Skin epidermis (tissue), 12 donors: Measurements from ENCODE around the gene LRP1B.

Source experiments
- H3K27ac ChIP-seq, 21 experiments: fragments of 200-600 bp; sonication (generic) in 11 of 21; one replicate each; pipeline ENCODE4 v1.5.0; 2020; ENCODE audit warnings: mild to moderate bottlenecking in 3 of 21, inconsistent platforms in 2 of 21, moderate library complexity in 2 of 21
- H3K4me3 ChIP-seq, 7 experiments: fragments of 200-600 bp; sonication (generic) in 2 of 7; one replicate each; pipeline ENCODE4 v1.5.0; 2020; ENCODE audit warnings: inconsistent platforms in 2 of 7, mild to moderate bottlenecking in 2 of 7, moderate library complexity in 1 of 7

Gene LRP1B

GRCh38 chr2:141557329-141558095 is 573.3 kb downstream of the LRP1B start:
- no peak overlapping the region for H3K27ac ChIP-seq

GRCh38 chr2:141555876-141556470 is 574.8 kb downstream of the LRP1B start:
- H3K4me3 ChIP-seq = no peak overlapping the region
- no peak overlapping the region for H3K27ac ChIP-seq

More at GRCh38 chr2:141557329-141558095, 573.3 kb downstream of the LRP1B start:
- no peak overlapping the region for H3K4me3 ChIP-seq

GRCh38 chr2:141554810-141555209 is 576.0 kb downstream of the LRP1B start:
- no peak overlapping the region for H3K27ac ChIP-seq
- H3K4me3 ChIP-seq = no peak overlapping the region

DNA sequence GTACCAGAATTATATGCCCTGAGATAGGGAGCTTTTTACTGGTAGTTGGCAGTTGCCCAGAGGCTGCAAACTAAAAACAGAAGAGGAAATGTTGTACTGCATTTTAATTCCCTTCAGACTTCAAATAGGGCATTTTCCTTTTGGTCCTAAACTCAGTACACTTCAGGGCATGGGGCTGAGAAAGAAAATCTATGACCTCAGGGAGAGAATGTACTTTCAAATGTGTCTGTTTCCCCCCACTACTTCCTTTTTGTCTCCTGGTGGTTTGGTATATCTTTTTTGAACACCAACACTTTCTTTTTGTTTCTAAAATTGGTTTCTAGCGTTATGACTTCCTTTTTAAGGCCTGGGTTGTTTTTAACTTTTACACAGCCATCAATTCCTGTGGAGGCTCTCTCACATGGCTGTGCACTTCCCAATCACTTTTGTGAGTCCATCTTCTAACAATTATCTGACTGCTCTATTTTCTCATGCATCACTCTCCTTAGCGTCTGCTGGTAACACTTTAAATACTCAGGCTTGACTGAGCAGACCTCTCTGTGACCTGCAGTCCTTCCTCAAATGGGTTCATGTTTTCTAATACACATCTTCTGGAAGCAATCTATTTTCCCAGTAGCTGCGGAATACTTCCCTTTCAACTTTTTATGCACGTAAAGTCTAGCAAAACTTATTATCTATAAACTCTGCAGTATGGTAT is 596.0 kb downstream of the LRP1B start:
- Histone ChIP-seq H3K4me3 (no peak overlapping the region), H3K27ac (no peak overlapping the region)

- H3K27ac ChIP-seq = no peak overlapping the region
- no peak overlapping the region for H3K4me3 ChIP-seq
These were observed 601.2 kb downstream of the LRP1B start for GRCh38 chr2:141529659-141530058.

- H3K27ac ChIP-seq = no peak overlapping the region
- H3K4me3 ChIP-seq = no peak overlapping the region
These were observed 601.8 kb downstream of the LRP1B start for GRCh38 chr2:141528990-141529389.

DNA sequence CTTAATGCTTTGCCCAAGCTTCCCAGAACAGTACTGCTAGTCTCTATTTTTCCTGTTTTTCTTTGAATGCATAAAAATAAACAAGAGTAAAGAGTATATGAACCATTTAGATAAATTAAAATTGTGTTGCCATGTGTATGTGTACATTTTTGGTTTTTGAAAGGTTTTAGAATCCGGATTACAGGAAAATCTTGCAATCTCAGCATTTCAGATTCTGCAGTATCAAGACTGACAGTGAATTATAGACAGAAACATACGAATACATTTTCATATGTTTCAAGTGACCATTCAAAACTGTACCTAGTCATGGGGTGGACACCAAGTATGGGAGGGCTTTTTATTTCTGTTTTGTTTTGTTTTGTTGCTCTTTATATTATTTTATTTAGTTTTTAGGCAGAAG is 604.1 kb downstream of the LRP1B start:
- H3K27ac ChIP-seq = no peak overlapping the region

DNA sequence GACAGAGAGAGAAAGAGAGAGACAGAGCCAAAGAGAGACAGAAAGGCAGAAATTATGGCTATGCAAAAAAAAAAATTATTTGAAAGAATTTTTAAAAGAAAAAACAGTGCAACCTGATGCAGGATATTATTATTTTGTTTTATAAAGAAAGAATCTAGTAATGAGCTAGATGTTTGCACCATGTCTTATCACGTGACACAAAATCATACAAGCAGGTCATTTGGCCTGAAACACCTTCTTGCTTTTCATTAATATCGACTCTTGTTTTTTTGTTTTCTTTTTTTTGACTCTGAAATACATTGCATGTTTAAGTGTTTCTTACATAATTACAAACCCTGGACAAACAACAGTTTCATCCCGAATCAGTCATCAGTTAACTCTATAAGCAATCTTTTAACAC is 606.0 kb downstream of the LRP1B start:
- Histone ChIP-seq H3K27ac (no peak overlapping the region), H3K4me3 (no peak overlapping the region)

More for the DNA sequence above, 604.1 kb downstream of the LRP1B start:
- H3K4me3 ChIP-seq = no peak overlapping the region

DNA sequence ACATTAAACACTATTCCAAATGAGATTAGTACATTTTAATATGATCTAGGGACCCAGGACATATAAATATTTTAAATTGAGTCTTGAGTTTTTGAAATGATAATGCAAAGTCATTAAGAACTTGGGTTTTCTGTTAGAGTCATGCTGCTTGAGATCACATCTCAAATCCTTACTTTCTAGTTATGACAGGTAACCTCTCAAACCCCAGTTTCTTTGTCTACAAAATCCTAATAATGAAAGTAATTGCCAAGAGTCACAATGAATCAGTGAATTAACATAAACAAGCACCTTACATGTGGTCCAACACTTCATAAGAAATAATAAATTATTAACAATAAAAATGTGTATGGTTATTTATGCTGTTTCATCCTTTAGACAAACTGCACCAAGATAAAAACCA is 607.6 kb downstream of the LRP1B start:
- H3K27ac ChIP-seq = no peak overlapping the region
- no peak overlapping the region for H3K4me3 ChIP-seq

- Histone ChIP-seq H3K4me3 (no peak overlapping the region), H3K27ac (no peak overlapping the region)
These were observed 608.1 kb downstream of the LRP1B start for GRCh38 chr2:141522702-141523101.

- H3K4me3 ChIP-seq = no peak overlapping the region
- no peak overlapping the region for H3K27ac ChIP-seq
These were observed 608.8 kb downstream of the LRP1B start for GRCh38 chr2:141522048-141522447.

- Histone ChIP-seq H3K4me3 (no peak overlapping the region), H3K27ac (no peak overlapping the region)
These were observed 610.9 kb downstream of the LRP1B start for GRCh38 chr2:141519906-141520305.

DNA sequence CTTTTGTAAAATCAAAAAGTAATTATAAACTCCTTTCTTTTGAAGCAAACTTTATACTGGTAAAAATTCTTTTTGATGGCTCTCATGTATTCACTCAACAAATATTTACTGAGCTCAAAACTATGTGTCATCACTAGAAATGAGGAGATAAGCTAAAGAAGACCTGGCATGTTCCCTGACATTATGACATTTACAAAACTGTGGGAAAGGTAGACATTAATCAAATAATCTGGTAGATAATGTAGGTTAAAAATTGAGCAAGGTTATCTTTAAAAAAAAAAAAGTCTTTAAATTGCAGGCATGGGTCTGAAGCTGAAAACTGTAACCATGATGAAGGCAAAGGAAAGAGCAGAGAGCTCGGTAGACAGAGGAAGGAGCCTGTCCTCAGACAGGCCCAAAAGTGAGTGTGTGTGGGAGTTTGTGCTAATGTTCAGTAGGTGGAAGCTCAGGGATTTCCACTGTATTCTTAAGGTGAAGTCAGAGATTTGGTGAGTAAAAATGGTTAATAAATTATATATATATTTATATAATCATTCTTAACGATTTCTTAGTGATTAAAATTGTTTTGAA is 612.9 kb downstream of the LRP1B start:
- Histone ChIP-seq H3K27ac (no peak overlapping the region), H3K4me3 (no peak overlapping the region)

DNA sequence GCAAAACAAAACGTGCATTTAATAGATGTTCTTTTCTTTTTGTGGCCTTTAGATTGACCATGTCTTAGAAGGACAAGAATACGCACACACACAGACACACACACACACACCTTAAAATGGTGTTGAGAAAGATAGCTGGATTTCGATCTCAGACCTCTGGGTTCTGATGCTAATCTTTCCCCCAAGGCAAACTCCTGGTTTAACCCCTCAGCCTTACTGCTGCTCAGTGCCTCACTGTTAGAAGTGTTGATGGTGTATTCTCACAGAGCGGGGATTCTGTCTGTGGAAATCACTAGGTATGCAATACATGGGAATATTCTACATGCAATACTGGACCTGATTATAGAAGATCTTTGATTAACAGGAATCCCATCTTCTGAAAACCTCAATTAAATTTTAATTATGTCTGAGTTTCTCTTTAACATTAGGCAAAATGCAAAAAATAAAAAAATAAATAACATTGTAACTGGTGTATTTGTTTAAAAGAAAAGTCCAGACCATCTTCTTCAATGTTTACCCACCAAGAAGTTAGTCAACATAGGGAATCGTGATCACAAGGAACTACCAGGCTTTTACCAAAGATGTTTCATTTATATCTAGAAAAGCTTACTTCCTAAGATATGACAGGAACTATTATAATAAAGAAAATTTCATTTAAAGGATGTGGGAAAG is 613.5 kb downstream of the LRP1B start:
- H3K4me3 ChIP-seq = no peak overlapping the region
- no peak overlapping the region for H3K27ac ChIP-seq

GRCh38 chr2:141515931-141516330 is 614.9 kb downstream of the LRP1B start:
- Histone ChIP-seq H3K4me3 (no peak overlapping the region), H3K27ac (no peak overlapping the region)

- no peak overlapping the region for H3K27ac ChIP-seq
- H3K4me3 ChIP-seq = no peak overlapping the region
These were observed 617.0 kb downstream of the LRP1B start for GRCh38 chr2:141513853-141514252.

- Histone ChIP-seq H3K27ac (no peak overlapping the region), H3K4me3 (no peak overlapping the region)
These were observed 621.8 kb downstream of the LRP1B start for GRCh38 chr2:141508806-141509595.

DNA sequence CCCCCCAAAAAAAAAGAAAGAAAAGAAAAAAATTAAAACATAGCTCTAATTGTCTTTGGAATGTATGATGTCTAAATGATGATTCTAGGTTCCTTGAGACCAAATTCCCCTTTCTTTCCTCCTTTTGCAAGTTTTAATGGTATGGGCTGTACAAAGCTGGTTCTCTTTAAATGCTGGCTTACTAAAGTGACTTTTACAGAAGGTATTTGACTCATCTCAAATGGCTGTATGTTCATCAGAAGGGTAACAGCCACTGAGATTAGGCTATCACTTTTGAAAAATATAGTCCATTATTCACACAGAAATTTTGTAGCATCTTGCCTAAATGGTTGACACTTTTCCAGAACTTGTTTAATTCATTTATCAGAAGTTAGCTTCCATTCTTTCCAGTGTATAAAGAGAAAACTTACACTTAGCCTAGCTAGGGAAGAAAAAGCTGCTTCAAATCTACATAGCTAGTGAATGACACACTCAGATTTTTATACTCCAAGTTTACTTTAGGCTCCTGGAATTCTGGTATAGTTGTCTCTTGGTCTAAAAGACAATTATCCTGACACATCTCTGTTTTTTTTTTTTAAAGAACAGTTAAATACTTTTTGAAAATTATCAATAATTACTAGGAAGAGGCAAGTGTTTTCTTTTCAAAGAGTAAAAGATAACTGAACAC is 622.6 kb downstream of the LRP1B start:
- Histone ChIP-seq H3K27ac (no peak overlapping the region), H3K4me3 (no peak overlapping the region)

DNA sequence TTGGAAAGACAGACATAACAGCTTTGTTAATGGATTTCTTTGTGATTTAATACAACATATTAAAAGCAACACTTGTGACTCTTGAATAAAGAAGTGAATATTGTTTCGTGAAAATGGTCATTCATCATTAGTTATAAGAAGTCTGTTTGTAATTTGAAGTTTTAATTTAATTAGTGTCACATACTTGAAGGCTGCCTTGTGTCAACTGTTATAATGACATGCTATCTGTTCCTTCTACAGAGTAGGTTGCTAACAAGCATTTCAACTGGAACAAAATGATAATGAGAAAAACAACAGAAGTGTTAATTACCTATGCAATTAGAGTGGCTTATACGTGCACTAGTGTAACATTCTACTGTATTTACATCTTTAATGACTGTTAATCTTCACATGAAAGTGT is 624.7 kb downstream of the LRP1B start:
- no peak overlapping the region for H3K4me3 ChIP-seq

More for the DNA sequence above, 624.7 kb downstream of the LRP1B start:
- no peak overlapping the region for H3K27ac ChIP-seq
